ENCODE data around the gene TNS2.

TNS2 gene, protein sequence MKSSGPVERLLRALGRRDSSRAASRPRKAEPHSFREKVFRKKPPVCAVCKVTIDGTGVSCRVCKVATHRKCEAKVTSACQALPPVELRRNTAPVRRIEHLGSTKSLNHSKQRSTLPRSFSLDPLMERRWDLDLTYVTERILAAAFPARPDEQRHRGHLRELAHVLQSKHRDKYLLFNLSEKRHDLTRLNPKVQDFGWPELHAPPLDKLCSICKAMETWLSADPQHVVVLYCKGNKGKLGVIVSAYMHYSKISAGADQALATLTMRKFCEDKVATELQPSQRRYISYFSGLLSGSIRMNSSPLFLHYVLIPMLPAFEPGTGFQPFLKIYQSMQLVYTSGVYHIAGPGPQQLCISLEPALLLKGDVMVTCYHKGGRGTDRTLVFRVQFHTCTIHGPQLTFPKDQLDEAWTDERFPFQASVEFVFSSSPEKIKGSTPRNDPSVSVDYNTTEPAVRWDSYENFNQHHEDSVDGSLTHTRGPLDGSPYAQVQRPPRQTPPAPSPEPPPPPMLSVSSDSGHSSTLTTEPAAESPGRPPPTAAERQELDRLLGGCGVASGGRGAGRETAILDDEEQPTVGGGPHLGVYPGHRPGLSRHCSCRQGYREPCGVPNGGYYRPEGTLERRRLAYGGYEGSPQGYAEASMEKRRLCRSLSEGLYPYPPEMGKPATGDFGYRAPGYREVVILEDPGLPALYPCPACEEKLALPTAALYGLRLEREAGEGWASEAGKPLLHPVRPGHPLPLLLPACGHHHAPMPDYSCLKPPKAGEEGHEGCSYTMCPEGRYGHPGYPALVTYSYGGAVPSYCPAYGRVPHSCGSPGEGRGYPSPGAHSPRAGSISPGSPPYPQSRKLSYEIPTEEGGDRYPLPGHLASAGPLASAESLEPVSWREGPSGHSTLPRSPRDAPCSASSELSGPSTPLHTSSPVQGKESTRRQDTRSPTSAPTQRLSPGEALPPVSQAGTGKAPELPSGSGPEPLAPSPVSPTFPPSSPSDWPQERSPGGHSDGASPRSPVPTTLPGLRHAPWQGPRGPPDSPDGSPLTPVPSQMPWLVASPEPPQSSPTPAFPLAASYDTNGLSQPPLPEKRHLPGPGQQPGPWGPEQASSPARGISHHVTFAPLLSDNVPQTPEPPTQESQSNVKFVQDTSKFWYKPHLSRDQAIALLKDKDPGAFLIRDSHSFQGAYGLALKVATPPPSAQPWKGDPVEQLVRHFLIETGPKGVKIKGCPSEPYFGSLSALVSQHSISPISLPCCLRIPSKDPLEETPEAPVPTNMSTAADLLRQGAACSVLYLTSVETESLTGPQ (N-terminal part only)

GRCh38 chr12:53049571-53050318 lies at the start of gene TNS2:
Gene TNS2, plus strand, starts transcription at chr12:53050065. Its CDS starts 121 bp downstream, at chr12:53050186.
- TF ChIP-seq CTCF (IDR thresholded peaks at IDR 0.05; ENCODE audit: low read depth, low read length) = no peak
- DNase-seq (ENCODE audit: extremely low read depth, low read depth) = no peak

DNA sequence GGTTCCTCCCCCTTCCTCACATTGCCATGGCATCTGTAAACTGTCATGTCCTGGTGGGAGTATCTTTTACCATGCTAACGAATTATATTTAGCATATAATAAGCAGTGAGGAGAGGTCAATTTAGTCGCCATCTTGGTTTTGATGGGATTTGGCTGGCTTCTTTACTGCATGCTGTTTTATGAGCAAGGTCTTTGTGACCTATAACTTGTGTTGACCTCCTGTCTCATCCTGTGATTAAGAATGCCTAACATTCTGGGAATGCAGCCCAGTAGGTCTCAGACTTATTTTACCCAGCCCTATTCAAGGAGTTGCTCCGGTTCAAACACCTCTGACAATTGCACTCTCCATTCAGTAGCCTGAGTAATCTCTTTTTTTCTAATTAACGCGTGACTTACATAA lies 45.7 kb upstream of the TNS2 start:
- no peak for TF ChIP-seq CTCF (IDR thresholded peaks at IDR 0.05; ENCODE audit: low read depth, low read length)
- DNase-seq (ENCODE audit: extremely low read depth, low read depth) = no peak

- no peak for TF ChIP-seq CTCF (IDR thresholded peaks at IDR 0.05; ENCODE audit: low read depth, low read length)
- no peak for DNase-seq (ENCODE audit: extremely low read depth, low read depth)
Measured at GRCh38 chr12:53004582-53004981, 45.3 kb upstream of the TNS2 start.

DNA sequence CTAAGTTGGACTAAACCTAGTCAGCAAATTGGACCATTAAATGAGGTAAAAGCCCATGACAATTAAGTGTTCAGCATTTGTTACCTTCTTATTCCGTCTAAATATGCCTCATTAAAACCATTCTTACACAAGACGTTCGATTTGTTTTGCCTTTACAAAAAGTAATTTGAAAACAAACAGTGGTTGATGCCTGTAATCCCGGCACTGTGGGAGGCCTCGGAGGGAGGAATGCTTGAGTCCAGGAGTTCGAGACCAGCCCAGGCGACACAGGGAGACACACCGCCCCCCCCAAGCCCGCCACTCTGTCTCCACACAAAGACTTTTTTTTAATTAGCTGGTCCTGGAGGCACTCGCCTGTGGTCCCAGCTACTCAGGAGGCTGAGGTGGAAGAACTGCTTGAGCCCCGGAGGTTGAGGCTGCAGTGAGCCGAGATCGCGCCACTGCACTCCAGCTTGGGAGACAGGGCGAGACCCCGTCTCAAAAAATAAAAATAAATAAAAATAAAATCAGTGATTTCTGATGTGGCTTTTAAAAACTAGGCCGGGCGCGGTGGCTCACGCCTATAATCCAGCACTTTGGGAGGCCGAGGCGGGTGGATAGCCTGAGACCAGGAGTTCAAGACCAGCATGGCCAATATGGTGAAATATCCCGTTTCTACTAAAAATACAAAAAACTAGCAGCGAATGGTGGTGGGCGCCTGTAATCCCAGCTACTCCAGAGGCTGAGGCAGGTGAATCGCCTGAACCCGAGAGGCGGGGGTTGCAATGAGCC lies 44.5 kb upstream of the TNS2 start:
- TF ChIP-seq CTCF (IDR thresholded peaks at IDR 0.05; ENCODE audit: low read depth, low read length) = no peak
- DNase-seq (ENCODE audit: extremely low read depth, low read depth) = no peak

DNA sequence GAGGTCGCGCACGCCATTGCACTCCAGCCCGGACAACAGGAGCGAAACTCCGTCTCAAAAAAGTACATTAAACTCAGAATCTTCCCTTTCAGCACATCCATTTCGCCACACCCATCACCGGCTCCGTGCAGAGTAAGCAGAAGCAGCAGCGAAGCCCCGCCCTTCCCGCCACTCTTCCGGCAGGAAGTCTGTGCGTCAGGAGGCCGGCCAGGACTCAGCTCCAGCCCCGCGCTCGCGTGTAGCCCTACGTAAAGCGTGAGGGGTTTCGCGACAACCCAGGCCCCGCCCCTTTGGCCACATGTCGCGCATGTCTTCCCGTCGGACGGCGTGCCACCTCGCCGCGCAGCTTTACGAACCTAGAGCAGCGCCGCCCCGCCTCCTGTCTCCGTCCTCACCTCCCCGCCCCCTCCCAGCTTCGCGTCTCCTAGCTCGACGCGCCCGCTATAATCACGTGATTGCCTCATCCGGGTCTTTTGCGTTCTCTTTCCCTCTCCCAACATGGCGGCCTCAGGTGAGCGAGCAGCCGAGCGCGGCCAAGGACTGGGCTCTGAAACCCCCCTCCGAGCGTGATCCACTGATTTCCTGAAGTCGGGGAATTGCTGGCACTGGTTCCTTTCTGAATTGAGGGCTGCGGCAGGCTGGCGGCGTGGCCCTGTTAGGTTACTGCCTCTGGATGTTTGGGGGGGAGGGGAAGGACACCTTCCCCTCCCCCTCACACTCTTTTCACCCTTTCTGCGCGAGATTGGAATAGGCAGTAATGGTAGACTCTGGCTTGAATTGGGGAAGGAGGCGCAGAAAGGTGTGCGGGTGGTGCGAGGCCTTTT lies 43.7 kb upstream of the TNS2 start, which contains the start of gene EIF4B:
Gene EIF4B (plus strand): TSS at position 471 of the 824 bp plus-strand sequence. CDS start 28 bp downstream, at position 499.
- TF ChIP-seq CTCF (IDR thresholded peaks at IDR 0.05; ENCODE audit: low read depth, low read length) = no peak
- DNase-seq (ENCODE audit: extremely low read depth, low read depth) = peak; percentile 99
